WERI-Rb-1 (cell line): ENCODE data around the gene C5orf24.

ENCODE experiments used
- DNase-seq: peaks from one replicate; pipeline ENCODE4 v3.0.0-alpha.2; 2020
- H3K27ac ChIP-seq: fragments of 250-450 bp; sonication (Bioruptor Pico); 2 replicates; pipeline ENCODE4 v1.5.1; 2020; ENCODE audit warnings: mild to moderate bottlenecking, moderate library complexity
- H3K27me3 ChIP-seq: fragments of 250-450 bp; sonication (Bioruptor Pico); 2 replicates; pipeline ENCODE4 v1.5.1; 2021; ENCODE audit warnings: mild to moderate bottlenecking, low read depth, moderate library complexity; ENCODE audit not compliant: insufficient read depth, severe bottlenecking
- H3K36me3 ChIP-seq: fragments of 250-450 bp; sonication (Bioruptor Pico); 2 replicates; pipeline ENCODE4 v1.5.1; 2020; ENCODE audit warnings: mild to moderate bottlenecking, moderate library complexity
- H3K4me3 ChIP-seq: 2 replicates; pipeline ENCODE4 v1.5.1; 2011; ENCODE audit warnings: low read depth, mild to moderate bottlenecking, control low read depth, low read length
- H3K9me3 ChIP-seq: fragments of 250-450 bp; sonication (Bioruptor Pico); 2 replicates; pipeline ENCODE4 v1.5.1; 2021; ENCODE audit warnings: mild to moderate bottlenecking, moderate library complexity; ENCODE audit not compliant: severe bottlenecking
- TF ChIP-seq, protein P1 (sequence below): IDR thresholded peaks from 2 replicates; pipeline ENCODE4 v1.5.1; 2011; ENCODE audit warnings: low read depth, mild to moderate bottlenecking, control low read depth, inconsistent platforms, low read length

C5orf24 gene

DNA sequence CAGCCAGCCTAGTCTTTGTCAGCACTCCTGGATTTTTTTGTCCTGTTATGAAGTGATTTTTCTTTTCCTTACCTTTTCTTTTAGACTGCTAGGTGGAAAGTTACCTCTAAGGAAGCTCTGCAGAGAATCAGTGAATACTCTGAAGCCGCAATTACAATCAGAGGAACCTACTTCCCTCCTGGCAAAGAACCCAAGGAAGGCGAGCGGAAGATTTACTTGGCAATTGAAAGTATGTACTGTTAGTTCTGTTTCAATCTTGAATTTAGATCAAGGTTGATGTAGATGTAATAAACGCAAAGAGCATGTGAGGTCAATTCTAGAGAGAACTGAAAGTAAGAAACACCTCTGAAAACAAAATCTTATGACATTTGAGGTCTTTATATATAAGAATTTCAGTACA lies 27.0 kb upstream of the C5orf24 start:
- TF ChIP-seq, protein P1, sequence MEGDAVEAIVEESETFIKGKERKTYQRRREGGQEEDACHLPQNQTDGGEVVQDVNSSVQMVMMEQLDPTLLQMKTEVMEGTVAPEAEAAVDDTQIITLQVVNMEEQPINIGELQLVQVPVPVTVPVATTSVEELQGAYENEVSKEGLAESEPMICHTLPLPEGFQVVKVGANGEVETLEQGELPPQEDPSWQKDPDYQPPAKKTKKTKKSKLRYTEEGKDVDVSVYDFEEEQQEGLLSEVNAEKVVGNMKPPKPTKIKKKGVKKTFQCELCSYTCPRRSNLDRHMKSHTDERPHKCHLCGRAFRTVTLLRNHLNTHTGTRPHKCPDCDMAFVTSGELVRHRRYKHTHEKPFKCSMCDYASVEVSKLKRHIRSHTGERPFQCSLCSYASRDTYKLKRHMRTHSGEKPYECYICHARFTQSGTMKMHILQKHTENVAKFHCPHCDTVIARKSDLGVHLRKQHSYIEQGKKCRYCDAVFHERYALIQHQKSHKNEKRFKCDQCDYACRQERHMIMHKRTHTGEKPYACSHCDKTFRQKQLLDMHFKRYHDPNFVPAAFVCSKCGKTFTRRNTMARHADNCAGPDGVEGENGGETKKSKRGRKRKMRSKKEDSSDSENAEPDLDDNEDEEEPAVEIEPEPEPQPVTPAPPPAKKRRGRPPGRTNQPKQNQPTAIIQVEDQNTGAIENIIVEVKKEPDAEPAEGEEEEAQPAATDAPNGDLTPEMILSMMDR, result no peak
- H3K27ac ChIP-seq, result no peak overlapping the region
- no peaks in the 10 kb centered on the region for H3K9me3 ChIP-seq
- DNase-seq, result no peak
- no peaks in the 10 kb centered on the region for H3K27me3 ChIP-seq
- no peak overlapping the region for H3K4me3 ChIP-seq
- peaks cover 90% of the 10 kb centered on the region for H3K36me3 ChIP-seq

DNA sequence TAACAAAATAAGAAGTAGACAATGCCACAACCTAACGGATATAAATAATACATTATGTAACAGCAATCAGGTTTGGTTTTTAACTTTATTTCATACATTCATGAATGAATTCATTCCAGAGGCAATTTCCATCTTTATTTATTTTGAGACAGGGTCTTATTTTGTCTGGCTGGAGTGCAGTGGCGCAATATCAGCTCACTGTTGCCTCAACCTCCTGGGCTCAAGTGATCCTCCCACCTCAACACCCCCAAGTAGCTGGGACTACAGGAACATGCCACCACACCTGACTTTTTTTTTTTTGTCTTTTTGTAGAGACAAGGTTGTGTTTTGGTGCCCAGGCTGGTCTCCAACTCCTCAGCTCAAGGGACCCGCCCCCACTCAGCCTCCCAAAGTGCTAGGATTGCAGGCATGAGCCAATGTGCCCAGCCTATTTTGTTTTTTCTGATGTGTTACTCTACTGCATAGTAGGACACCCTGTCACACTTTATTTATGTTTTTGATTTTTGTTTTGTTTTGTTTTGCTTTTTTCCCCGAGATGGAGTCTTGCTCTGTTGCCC lies 26.3 kb upstream of the C5orf24 start:
- Histone ChIP-seq H3K9me3 (no peaks in the 10 kb centered on the region), H3K4me3 (no peak overlapping the region), H3K36me3 (peaks cover 92% of the 10 kb centered on the region), H3K27me3 (no peaks in the 10 kb centered on the region), H3K27ac (no peak overlapping the region)
- no peak for DNase-seq
- TF ChIP-seq, protein P1, result no peak

DNA sequence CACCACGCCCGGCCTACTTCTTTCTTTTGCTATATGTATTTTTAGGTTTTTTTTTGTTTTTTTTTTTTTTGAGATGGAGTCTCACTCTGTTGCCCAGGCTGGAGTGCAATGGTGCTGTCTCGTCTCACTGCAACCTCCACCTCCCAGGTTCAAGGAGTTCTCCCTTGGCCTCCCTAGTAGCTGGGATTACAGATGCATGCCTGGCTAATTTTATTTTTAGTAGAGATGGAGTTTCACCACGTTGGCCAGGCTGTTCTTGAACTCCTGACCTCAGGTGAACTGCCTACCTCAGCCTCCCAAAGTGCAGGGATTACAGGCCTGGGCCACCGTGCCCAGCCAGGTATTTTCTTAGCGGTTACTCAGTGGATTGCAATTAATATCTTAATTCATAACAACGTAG lies 23.9 kb upstream of the C5orf24 start:
- peaks cover 94% of the 10 kb centered on the region for H3K36me3 ChIP-seq
- TF ChIP-seq, protein P1, result no peak
- H3K27ac ChIP-seq, result no peak overlapping the region
- H3K9me3 ChIP-seq, result no peaks in the 10 kb centered on the region
- DNase-seq, result no peak
- no peaks in the 10 kb centered on the region for H3K27me3 ChIP-seq
- H3K4me3 ChIP-seq, result no peak overlapping the region

DNA sequence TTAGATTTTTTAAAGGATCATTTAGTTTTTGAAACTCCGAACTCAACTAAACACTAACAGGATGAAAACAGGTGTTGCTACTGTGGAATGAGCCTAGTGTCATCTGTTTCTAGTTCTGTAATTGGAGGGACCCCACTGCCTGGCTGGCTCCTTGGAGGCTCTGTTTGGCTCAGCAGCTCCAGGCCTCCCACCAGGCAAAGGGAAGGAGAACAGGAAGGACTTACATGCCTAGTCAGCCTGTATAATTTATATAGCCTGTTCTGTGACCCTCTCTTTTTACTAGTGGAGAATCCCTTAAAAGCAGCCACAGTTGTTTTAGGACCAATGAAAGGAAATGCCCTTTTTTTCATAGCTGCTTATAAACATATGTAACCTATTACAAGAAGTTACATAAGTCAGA lies 21.1 kb upstream of the C5orf24 start:
- Histone ChIP-seq H3K27ac (no peak overlapping the region), H3K36me3 (peaks cover 95% of the 10 kb centered on the region), H3K9me3 (no peaks in the 10 kb centered on the region), H3K4me3 (no peak overlapping the region), H3K27me3 (no peaks in the 10 kb centered on the region)
- no peak for DNase-seq
- TF ChIP-seq, protein P1, result no peak

DNA sequence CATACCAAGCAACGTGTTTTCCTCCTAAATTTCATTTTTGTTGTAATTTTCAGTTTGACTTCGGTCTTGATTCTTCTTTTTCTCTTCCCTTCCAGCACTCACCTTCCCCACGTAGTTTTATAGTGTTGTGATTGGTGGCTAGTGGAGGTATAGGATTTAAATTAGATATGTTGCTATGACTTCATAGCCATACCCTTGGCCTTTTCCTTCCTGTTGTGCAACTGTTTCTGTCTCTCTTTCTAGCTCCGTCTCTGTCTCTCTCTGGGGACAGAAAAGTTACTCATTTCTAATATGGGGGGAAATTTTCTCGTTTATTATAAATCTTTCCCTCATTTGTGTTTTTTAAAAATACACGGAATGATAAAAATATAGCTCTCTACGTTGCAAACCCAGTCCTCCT lies 20.6 kb upstream of the C5orf24 start:
- no peak for DNase-seq
- peaks cover 90% of the 10 kb centered on the region for H3K36me3 ChIP-seq
- no peak overlapping the region for H3K4me3 ChIP-seq
- H3K9me3 ChIP-seq, result no peaks in the 10 kb centered on the region
- no peaks in the 10 kb centered on the region for H3K27me3 ChIP-seq
- TF ChIP-seq, protein P1, result no peak
- no peak overlapping the region for H3K27ac ChIP-seq

DNA sequence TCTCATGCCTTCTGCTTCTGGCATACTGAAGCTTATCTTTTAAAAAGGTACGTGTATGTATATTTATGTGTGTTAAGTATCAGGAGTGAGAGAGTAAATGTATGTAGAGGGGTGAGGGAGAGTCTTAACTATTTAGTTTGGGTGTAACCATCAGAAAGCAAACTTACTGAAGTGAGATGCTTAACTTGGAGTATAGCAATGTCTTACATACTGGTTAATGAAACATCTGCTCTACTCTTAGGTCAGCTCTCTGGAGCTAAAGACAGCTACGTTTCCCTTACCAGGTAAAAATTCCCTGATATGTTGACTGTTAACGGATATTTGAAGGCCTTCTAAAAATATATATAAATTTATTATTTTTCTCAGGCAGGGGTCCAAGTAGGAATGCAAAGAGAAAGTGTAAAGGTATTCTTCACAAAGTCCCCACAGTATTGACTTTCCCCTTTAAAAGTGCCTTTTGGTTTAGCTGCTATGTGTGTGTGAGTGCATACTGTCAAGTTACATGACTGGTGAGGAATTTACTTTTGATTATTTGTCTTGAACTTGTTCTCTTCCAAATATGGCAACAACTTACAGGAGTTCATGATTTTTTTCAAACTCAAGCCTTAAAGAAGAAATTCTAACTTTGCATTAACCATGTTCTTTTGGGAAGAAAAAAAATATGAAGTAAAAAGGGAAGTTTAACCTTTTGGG lies 12.3 kb upstream of the C5orf24 start:
- TF ChIP-seq, protein P1, result no peak
- no peak overlapping the region for H3K27ac ChIP-seq
- DNase-seq, result no peak

More for the DNA sequence above, 12.3 kb upstream of the C5orf24 start:
- no peaks in the 10 kb centered on the region for H3K9me3 ChIP-seq
- H3K27me3 ChIP-seq, result no peaks in the 10 kb centered on the region
- no peak overlapping the region for H3K4me3 ChIP-seq
- H3K36me3 ChIP-seq, result peaks cover 60% of the 10 kb centered on the region
